Mesodermal cell (in vitro differentiated cells): ENCODE results near the gene ANKRD11.

Source experiments
- H3K27ac ChIP-seq: 2 replicates; pipeline ENCODE4 v1.7.0; 2013; ENCODE audit warnings: mild to moderate bottlenecking, low read depth, low read length, moderate library complexity; ENCODE audit not compliant: severe bottlenecking
- H3K36me3 ChIP-seq: 2 replicates; pipeline ENCODE4 v1.7.1; 2013; ENCODE audit warnings: mild to moderate bottlenecking, low read length, moderate library complexity; ENCODE audit not compliant: control insufficient read depth, insufficient read depth
- H3K4me1 ChIP-seq: one replicate; pipeline ENCODE4 v1.7.1; 2013; ENCODE audit warnings: mild to moderate bottlenecking, low read length; ENCODE audit not compliant: insufficient read depth, control insufficient read depth, poor library complexity, severe bottlenecking
- H3K4me3 ChIP-seq: 2 replicates; pipeline ENCODE4 v1.7.0; 2013; ENCODE audit warnings: low read length, control low read depth, mild to moderate bottlenecking; ENCODE audit not compliant: insufficient read depth, poor library complexity, severe bottlenecking; ENCODE audit errors: extremely low read depth
- H3K9me3 ChIP-seq: 2 replicates; pipeline ENCODE4 v1.7.1; 2013; ENCODE audit warnings: mild to moderate bottlenecking, low read length, moderate library complexity; ENCODE audit not compliant: control insufficient read depth
- WGBS, 2 experiments: methylation state at CpG; one replicate each; pipeline ENCODE4 v1.1.5; 2013; ENCODE audit warnings: missing lambda C conversion rate in 2 of 2; ENCODE audit not compliant: insufficient coverage in 2 of 2; 5-methylcytosine and 5-hydroxymethylcytosine counted together

The ANKRD11 gene

GRCh38 chr16:89295071-89295900, 195.1 kb downstream of the ANKRD11 start:
- Histone ChIP-seq H3K27ac (no peak overlapping the region), H3K4me3 (no peak overlapping the region), H3K9me3 (no peaks in the 10 kb centered on the region), H3K36me3 (peaks cover 44% of the 10 kb centered on the region), H3K4me1 (peaks cover 9% of the 10 kb centered on the region)
- 95 to 97% methylated on average over 14 to 17 of the region's 24 CpGs for WGBS, 2 experiments

- H3K4me1 ChIP-seq = peaks cover 9% of the 10 kb centered on the region
- no peaks in the 10 kb centered on the region for H3K9me3 ChIP-seq
- 95 to 98% methylated on average over 7 to 10 of the region's 13 CpGs for WGBS, 2 experiments
These were observed 195.9 kb downstream of the ANKRD11 start for GRCh38 chr16:89294486-89294885.

GRCh38 chr16:89293276-89294143, 196.9 kb downstream of the ANKRD11 start:
- H3K4me3 ChIP-seq = no peak overlapping the region
- 88 to 91% methylated on average over 19 to 26 of the region's 28 CpGs for WGBS, 2 experiments
- no peaks in the 10 kb centered on the region for H3K9me3 ChIP-seq
- H3K27ac ChIP-seq = peak overlapping the region; percentile 30
- peaks cover 9% of the 10 kb centered on the region for H3K4me1 ChIP-seq
- H3K36me3 ChIP-seq = peaks cover 44% of the 10 kb centered on the region

More at GRCh38 chr16:89294486-89294885, 195.9 kb downstream of the ANKRD11 start:
- H3K27ac ChIP-seq = peak overlapping the region; percentile 30
- H3K4me3 ChIP-seq = no peak overlapping the region
- H3K36me3 ChIP-seq = peaks cover 44% of the 10 kb centered on the region

- 80 to 84% methylated on average over 17 to 20 of the region's 22 CpGs for WGBS, 2 experiments
- H3K27ac ChIP-seq = no peak overlapping the region
- H3K4me1 ChIP-seq = peaks cover 9% of the 10 kb centered on the region
- no peaks in the 10 kb centered on the region for H3K9me3 ChIP-seq
- H3K4me3 ChIP-seq = no peak overlapping the region
- peaks cover 46% of the 10 kb centered on the region for H3K36me3 ChIP-seq
These were observed 197.8 kb downstream of the ANKRD11 start for GRCh38 chr16:89292443-89293078.

GRCh38 chr16:89291776-89292175, 198.6 kb downstream of the ANKRD11 start:
- H3K4me1 ChIP-seq = peaks cover 9% of the 10 kb centered on the region
- H3K27ac ChIP-seq = no peak overlapping the region
- no peaks in the 10 kb centered on the region for H3K9me3 ChIP-seq
- no peak overlapping the region for H3K4me3 ChIP-seq
- peaks cover 46% of the 10 kb centered on the region for H3K36me3 ChIP-seq
- 86 to 100% methylated on average over 4 to 13 of the region's 13 CpGs for WGBS, 2 experiments

GRCh38 chr16:89291363-89291762, 199.0 kb downstream of the ANKRD11 start:
- no peak overlapping the region for H3K27ac ChIP-seq
- no peak overlapping the region for H3K4me3 ChIP-seq
- H3K9me3 ChIP-seq = no peaks in the 10 kb centered on the region
- WGBS, 2 experiments = 58 to 67% methylated on average over 7 to 9 of the region's 9 CpGs
- peaks cover 6% of the 10 kb centered on the region for H3K4me1 ChIP-seq
- H3K36me3 ChIP-seq = peaks cover 49% of the 10 kb centered on the region

- 50 to 56% methylated on average over 12 to 17 of the region's 17 CpGs for WGBS, 2 experiments
- peaks cover 54% of the 10 kb centered on the region for H3K36me3 ChIP-seq
- no peak overlapping the region for H3K27ac ChIP-seq
- peaks cover 3% of the 10 kb centered on the region for H3K4me1 ChIP-seq
- no peaks in the 10 kb centered on the region for H3K9me3 ChIP-seq
- H3K4me3 ChIP-seq = no peak overlapping the region
These were observed 199.5 kb downstream of the ANKRD11 start for GRCh38 chr16:89290887-89291286.

GRCh38 chr16:89290472-89290871, 199.9 kb downstream of the ANKRD11 start:
- H3K9me3 ChIP-seq = no peaks in the 10 kb centered on the region
- peaks cover 58% of the 10 kb centered on the region for H3K36me3 ChIP-seq
- no peak overlapping the region for H3K4me3 ChIP-seq
- no peak overlapping the region for H3K27ac ChIP-seq
- H3K4me1 ChIP-seq = peaks cover 3% of the 10 kb centered on the region
- WGBS, 2 experiments = 91 to 95% methylated on average over 13 to 14 of the region's 16 CpGs

GRCh38 chr16:89289428-89290395, 200.6 kb downstream of the ANKRD11 start:
- peaks cover 2% of the 10 kb centered on the region for H3K4me1 ChIP-seq
- H3K27ac ChIP-seq = peak overlapping the region; percentile 41
- 70 to 76% methylated on average over 13 to 14 of the region's 25 CpGs for WGBS, 2 experiments
- H3K9me3 ChIP-seq = no peaks in the 10 kb centered on the region
- H3K4me3 ChIP-seq = no peak overlapping the region
- H3K36me3 ChIP-seq = peaks cover 65% of the 10 kb centered on the region
